Gastroesophageal sphincter (tissue), 4 donors: ENCODE data around the gene EML5. TPM values are rescaled to one million over a fixed set of nuclear protein-coding genes. Genes with fewer than 3 reads are reported as not detected.

Experiments
- ATAC-seq: fragments of 150-250 bp; one replicate; pipeline ENCODE4 v1.9.1; 2016; ENCODE audit warnings: mild to moderate bottlenecking, moderate library complexity
- H3K27ac ChIP-seq, 4 donors: fragments of 200-600 bp; sonication (generic) in 3 of 4; 1 replicate in 3 of 4; 2 replicates in 1 of 4; pipeline ENCODE4 v1.5.1; 2016 to 2019
- H3K27me3 ChIP-seq: fragments of 200-600 bp; sonication (generic); one replicate; pipeline ENCODE4 v1.5.1; 2019
- H3K36me3 ChIP-seq, 2 donors: fragments of 200-600 bp; sonication (generic); one replicate each; pipeline ENCODE4 v1.5.1; 2019; ENCODE audit warnings: control low read depth in 1 of 2
- H3K4me1 ChIP-seq, 3 donors: fragments of 200-600 bp; sonication (generic); 1 replicate in 2 of 3; 2 replicates in 1 of 3; pipeline ENCODE4 v1.5.1; 2016 to 2019; ENCODE audit warnings: control low read depth in 2 of 3
- H3K4me3 ChIP-seq, 2 donors: fragments of 200-600 bp; sonication (generic); one replicate each; pipeline ENCODE4 v1.5.1; 2019; ENCODE audit warnings: mild to moderate bottlenecking in 1 of 2, moderate library complexity in 1 of 2
- H3K9me3 ChIP-seq, 3 donors: fragments of 200-600 bp; sonication (generic); one replicate each; pipeline ENCODE4 v1.5.1; 2017 to 2019; ENCODE audit warnings: control low read depth in 2 of 3
- EP300 ChIP-seq: sonication (generic); formaldehyde crosslinking; IDR thresholded peaks from one replicate; pipeline ENCODE4 v1.6.1; 2017; ENCODE audit warnings: antibody characterized with exemption, mild to moderate bottlenecking
- POLR2A ChIP-seq, 2 donors: fragments of 450-650 bp; IDR thresholded peaks; one replicate each; pipeline ENCODE4 v1.6.1; 2017; ENCODE audit warnings: antibody characterized with exemption in 2 of 2, mild to moderate bottlenecking in 2 of 2, moderate library complexity in 1 of 2
- POLR2AphosphoS5 ChIP-seq: sonication (generic); formaldehyde crosslinking; IDR thresholded peaks from one replicate; pipeline ENCODE4 v1.6.1; 2017; ENCODE audit warnings: antibody characterized with exemption
- WGBS, 2 donors: methylation state at CpG; one replicate each; pipeline ENCODE4 v1.1.5; 2018; ENCODE audit warnings: low coverage in 1 of 2; 5-methylcytosine and 5-hydroxymethylcytosine counted together
- total RNA-seq, 4 donors: library from RNA; depleted of rRNA; stranded (reverse); fragments of >200 nt; gene quantifications; one replicate each; pipeline ENCODE4 v1.1.0, GENCODE V29; 2016
- TF ChIP-seq, protein P1 (sequence below), 4 experiments: fragments of 200-600 bp in 2 of 4; fragments of 450-650 bp in 2 of 4; sonication (generic) in 1 of 4; IDR thresholded peaks; one replicate each; pipeline ENCODE4 v1.5.1; 2017 to 2019; ENCODE audit warnings: antibody characterized with exemption in 4 of 4, mild to moderate bottlenecking in 2 of 4, moderate library complexity in 2 of 4

Gene EML5
- total RNA-seq, result 1 to 10 TPM; 3.9 to 6.7 (median 4.5) TPM

DNA sequence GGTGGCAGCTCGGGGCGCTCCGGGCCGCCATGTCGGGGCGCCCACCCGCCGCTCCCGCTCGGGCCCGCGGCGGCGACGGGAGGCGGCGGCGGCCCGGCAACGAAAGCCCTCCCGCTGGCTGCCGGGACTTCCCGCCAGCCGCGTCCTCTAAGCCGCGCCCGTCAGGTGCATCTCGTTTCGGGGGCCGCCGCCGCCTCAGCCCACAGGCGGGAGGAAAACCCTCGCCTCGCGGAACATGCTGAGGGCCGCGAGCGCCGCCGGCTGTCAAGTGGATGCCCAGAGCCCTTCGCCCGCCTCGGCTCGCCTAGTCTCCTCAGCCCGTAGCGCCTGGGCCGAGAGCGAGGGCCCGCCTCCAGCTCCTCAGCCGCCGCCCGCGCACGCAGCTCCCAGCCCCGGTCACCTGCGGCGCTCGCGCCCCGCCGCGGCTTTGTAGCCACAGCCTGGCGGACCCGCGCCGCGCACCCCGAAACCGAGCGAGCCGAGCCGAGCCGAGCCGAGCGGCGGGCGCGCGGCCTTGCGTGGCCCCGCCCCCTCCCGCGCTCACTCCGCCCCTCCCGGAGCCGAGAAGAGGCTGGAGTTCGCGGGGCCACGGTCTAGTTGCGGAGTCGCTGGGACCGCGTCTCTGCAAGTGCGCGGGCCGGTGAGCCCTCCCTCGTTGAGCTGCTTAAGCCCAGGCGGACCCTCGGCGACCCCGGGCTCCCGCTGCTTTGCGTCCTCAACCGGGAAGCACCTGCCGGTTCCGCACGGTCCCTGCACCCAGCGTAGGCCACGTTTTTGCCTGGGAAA, at the start of gene EML5:
Gene EML5, minus strand, starts transcription at position 481 of the 786 bp plus-strand sequence. Its CDS starts 450 bp downstream, at position 31.
- Histone ChIP-seq H3K27me3 (no peaks in the 10 kb centered on the region), H3K27ac (peak within 1 kb of the TSS; percentile 52 to 90 (median 88)), H3K9me3 (no peaks in the 10 kb centered on the region), H3K4me1 (peaks cover 0 to 31% (median 4%) of the 10 kb centered on the region in 3 donors), H3K4me3 (peak within 1 kb of the TSS; percentile 37 to 86), H3K36me3 (no peaks in the 10 kb centered on the region)
- no CpG with 5 or more reads among the region's 111 CpGs for WGBS, 2 donors
- TF ChIP-seq POLR2AphosphoS5, result peak; percentile 33
- TF ChIP-seq, protein P1, sequence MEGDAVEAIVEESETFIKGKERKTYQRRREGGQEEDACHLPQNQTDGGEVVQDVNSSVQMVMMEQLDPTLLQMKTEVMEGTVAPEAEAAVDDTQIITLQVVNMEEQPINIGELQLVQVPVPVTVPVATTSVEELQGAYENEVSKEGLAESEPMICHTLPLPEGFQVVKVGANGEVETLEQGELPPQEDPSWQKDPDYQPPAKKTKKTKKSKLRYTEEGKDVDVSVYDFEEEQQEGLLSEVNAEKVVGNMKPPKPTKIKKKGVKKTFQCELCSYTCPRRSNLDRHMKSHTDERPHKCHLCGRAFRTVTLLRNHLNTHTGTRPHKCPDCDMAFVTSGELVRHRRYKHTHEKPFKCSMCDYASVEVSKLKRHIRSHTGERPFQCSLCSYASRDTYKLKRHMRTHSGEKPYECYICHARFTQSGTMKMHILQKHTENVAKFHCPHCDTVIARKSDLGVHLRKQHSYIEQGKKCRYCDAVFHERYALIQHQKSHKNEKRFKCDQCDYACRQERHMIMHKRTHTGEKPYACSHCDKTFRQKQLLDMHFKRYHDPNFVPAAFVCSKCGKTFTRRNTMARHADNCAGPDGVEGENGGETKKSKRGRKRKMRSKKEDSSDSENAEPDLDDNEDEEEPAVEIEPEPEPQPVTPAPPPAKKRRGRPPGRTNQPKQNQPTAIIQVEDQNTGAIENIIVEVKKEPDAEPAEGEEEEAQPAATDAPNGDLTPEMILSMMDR (IDR thresholded peaks at IDR 0.05), result peak; percentile 44 to 62 (median 51)
- TF ChIP-seq POLR2A (IDR thresholded peaks at IDR 0.05), result peak in 1 of 2 donors; percentile 37
- TF ChIP-seq EP300, result no peak
- ATAC-seq, result peak; percentile 95

GRCh38 chr14:88842414-88842813, 49.7 kb upstream of the EML5 start:
- 88 to 100% methylated on average over 1 of the region's 1 CpG for WGBS, 2 donors
- Histone ChIP-seq H3K27me3 (no peaks in the 10 kb centered on the region), H3K27ac (no peak overlapping the region), H3K4me1 (no peaks in the 10 kb centered on the region), H3K36me3 (peaks cover 0 to 24% of the 10 kb centered on the region in 2 donors), H3K9me3 (no peaks in the 10 kb centered on the region), H3K4me3 (no peak overlapping the region)
- TF ChIP-seq POLR2AphosphoS5 (no peak), EP300 (no peak), POLR2A (IDR thresholded peaks at IDR 0.05) (no peak)
- TF ChIP-seq, protein P1 (IDR thresholded peaks at IDR 0.05), result no peak
- ATAC-seq, result no peak

DNA sequence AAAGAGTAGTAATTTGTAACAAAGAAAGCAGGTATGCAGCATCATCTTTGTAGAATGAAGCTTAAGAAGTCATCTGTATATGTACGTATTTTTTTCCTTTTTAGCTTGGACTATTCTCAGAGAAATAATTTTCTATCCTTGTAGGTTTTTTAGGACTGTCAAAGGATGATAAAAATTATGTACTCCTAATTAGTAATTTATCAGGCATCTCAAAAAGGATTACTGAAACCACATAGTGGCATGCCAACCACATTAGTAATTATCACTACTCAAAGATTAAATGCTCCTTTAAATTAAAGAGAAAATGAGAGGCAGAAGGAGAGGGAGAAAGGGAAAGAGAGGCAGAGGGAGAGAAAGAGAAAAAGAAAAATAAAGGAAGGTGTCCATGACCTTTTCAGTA, 49.0 kb upstream of the EML5 start:
- H3K4me1 ChIP-seq, result no peaks in the 10 kb centered on the region
- H3K9me3 ChIP-seq, result no peaks in the 10 kb centered on the region
- no peak for ATAC-seq
- H3K36me3 ChIP-seq, result peaks cover 0 to 24% of the 10 kb centered on the region in 2 donors
- TF ChIP-seq POLR2AphosphoS5 (no peak), POLR2A (IDR thresholded peaks at IDR 0.05) (no peak), EP300 (no peak)
- TF ChIP-seq, protein P1 (IDR thresholded peaks at IDR 0.05), result no peak
- H3K27me3 ChIP-seq, result no peaks in the 10 kb centered on the region
- no peak overlapping the region for H3K4me3 ChIP-seq
- H3K27ac ChIP-seq, result no peak overlapping the region
- 53 to 62% methylated on average over 1 of the region's 1 CpG for WGBS, 2 donors

- no peak overlapping the region for H3K27ac ChIP-seq
- H3K36me3 ChIP-seq, result peaks cover 0 to 19% of the 10 kb centered on the region in 2 donors
- TF ChIP-seq POLR2AphosphoS5 (no peak), EP300 (no peak), POLR2A (IDR thresholded peaks at IDR 0.05) (no peak)
- TF ChIP-seq, protein P1 (IDR thresholded peaks at IDR 0.05), result no peak
- H3K27me3 ChIP-seq, result no peaks in the 10 kb centered on the region
- 90 to 92% methylated on average over 5 of the region's 5 CpGs for WGBS, 2 donors
- H3K4me3 ChIP-seq, result no peak overlapping the region
- ATAC-seq, result no peak
- peaks cover 0 to 4% (median 0%) of the 10 kb centered on the region in 3 donors for H3K4me1 ChIP-seq
- H3K9me3 ChIP-seq, result no peaks in the 10 kb centered on the region
Observed at GRCh38 chr14:88840926-88841325, 48.2 kb upstream of the EML5 start.

- Histone ChIP-seq H3K4me3 (no peak overlapping the region), H3K9me3 (no peaks in the 10 kb centered on the region), H3K27ac (no peak overlapping the region), H3K4me1 (peaks cover 0 to 33% (median 6%) of the 10 kb centered on the region in 3 donors), H3K36me3 (peaks cover 0 to 12% of the 10 kb centered on the region in 2 donors), H3K27me3 (no peaks in the 10 kb centered on the region)
- TF ChIP-seq POLR2A (IDR thresholded peaks at IDR 0.05) (no peak), POLR2AphosphoS5 (no peak), EP300 (no peak)
- TF ChIP-seq, protein P1 (IDR thresholded peaks at IDR 0.05), result no peak
- no peak for ATAC-seq
- 92 to 95% methylated on average over 2 to 3 of the region's 3 CpGs for WGBS, 2 donors
Observed at GRCh38 chr14:88838015-88838414, 45.3 kb upstream of the EML5 start.
